ENCODE data around the gene FREM3. TPM values are rescaled to one million over a fixed set of nuclear protein-coding genes. Genes with fewer than 3 reads are reported as not detected.

Gene FREM3
- total RNA-seq, 4 donors from 2014 or later: not detected

- H3K4me3 ChIP-seq: no peak overlapping the region
- no peaks in the 10 kb centered on the region for H3K36me3 ChIP-seq
- 91 to 95% methylated on average over 3 of the region's 3 CpGs for WGBS, 2 donors
- TF ChIP-seq CTCF (IDR thresholded peaks at IDR 0.05) (no peak), POLR2A (IDR thresholded peaks at IDR 0.05) (no peak), EP300 (IDR thresholded peaks at IDR 0.05) (no peak)
- no peaks in the 10 kb centered on the region for H3K27me3 ChIP-seq
- no peaks in the 10 kb centered on the region for H3K4me1 ChIP-seq
- H3K27ac ChIP-seq: no peak overlapping the region
- no peak for DNase-seq (ENCODE audit: low spot score in 2 of 2)
- peaks cover 0 to 4% (median 0%) of the 10 kb centered on the region in 4 donors for H3K9me3 ChIP-seq
These were observed 103.2 kb downstream of the FREM3 start for GRCh38 chr4:143597276-143597675.

GRCh38 chr4:143587703-143588102 lies 112.8 kb downstream of the FREM3 start:
- H3K36me3 ChIP-seq: no peaks in the 10 kb centered on the region
- H3K27me3 ChIP-seq: no peaks in the 10 kb centered on the region
- DNase-seq (ENCODE audit: low spot score in 2 of 2): peak in 1 of 2 donors; percentile 9
- TF ChIP-seq CTCF (IDR thresholded peaks at IDR 0.05) (no peak), POLR2A (IDR thresholded peaks at IDR 0.05) (no peak), EP300 (IDR thresholded peaks at IDR 0.05) (no peak)
- no peak overlapping the region for H3K27ac ChIP-seq
- no peaks in the 10 kb centered on the region for H3K4me1 ChIP-seq
- H3K4me3 ChIP-seq: no peak overlapping the region
- peaks cover 0 to 26% (median 0%) of the 10 kb centered on the region in 4 donors for H3K9me3 ChIP-seq

DNA sequence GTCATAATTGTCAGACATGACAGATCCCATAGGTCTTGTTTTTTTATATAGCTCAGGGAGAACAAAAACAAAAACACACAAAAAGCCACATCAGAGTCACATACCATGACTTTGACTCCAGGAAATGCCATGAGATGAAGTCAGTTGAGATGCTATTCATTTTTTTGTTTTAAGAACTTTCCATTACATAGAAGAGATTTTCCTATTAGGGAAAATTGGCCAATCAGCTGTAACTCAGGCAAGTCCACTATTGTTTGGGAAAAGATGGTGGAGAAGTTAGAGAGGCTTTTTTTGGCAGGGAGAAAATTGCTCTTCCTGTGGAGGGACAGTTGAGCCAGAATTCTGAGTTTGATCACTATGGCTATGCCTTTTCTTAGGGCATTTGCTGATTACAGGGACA lies 114.4 kb downstream of the FREM3 start:
- DNase-seq (ENCODE audit: low spot score in 2 of 2): no peak
- TF ChIP-seq POLR2A (IDR thresholded peaks at IDR 0.05): no peak
- no peak for TF ChIP-seq EP300 (IDR thresholded peaks at IDR 0.05)
- no peak for TF ChIP-seq CTCF (IDR thresholded peaks at IDR 0.05)
- no peaks in the 10 kb centered on the region for H3K36me3 ChIP-seq
- H3K4me1 ChIP-seq: no peaks in the 10 kb centered on the region
- no peak overlapping the region for H3K4me3 ChIP-seq
- H3K27me3 ChIP-seq: no peaks in the 10 kb centered on the region
- no peak overlapping the region for H3K27ac ChIP-seq
- H3K9me3 ChIP-seq: peaks cover 0 to 35% (median 0%) of the 10 kb centered on the region in 4 donors

GRCh38 chr4:143585548-143585947 lies 114.9 kb downstream of the FREM3 start:
- H3K27ac ChIP-seq: no peak overlapping the region
- H3K4me3 ChIP-seq: no peak overlapping the region
- TF ChIP-seq EP300 (IDR thresholded peaks at IDR 0.05): no peak
- no peak for TF ChIP-seq CTCF (IDR thresholded peaks at IDR 0.05)
- no peak for DNase-seq (ENCODE audit: low spot score in 2 of 2)
- no peaks in the 10 kb centered on the region for H3K27me3 ChIP-seq
- 89 to 92% methylated on average over 6 of the region's 6 CpGs for WGBS, 2 donors
- H3K36me3 ChIP-seq: peaks cover 0 to under 1% (median 0%) of the 10 kb centered on the region in 3 donors
- H3K9me3 ChIP-seq: peaks cover 0 to 35% (median 0%) of the 10 kb centered on the region in 4 donors
- H3K4me1 ChIP-seq: no peaks in the 10 kb centered on the region

- no peak for DNase-seq (ENCODE audit: low spot score in 2 of 2)
- TF ChIP-seq POLR2A (IDR thresholded peaks at IDR 0.05) (no peak), EP300 (IDR thresholded peaks at IDR 0.05) (no peak), CTCF (IDR thresholded peaks at IDR 0.05) (no peak)
- H3K36me3 ChIP-seq: peaks cover 0 to 5% (median 0%) of the 10 kb centered on the region in 3 donors
- no peak overlapping the region for H3K27ac ChIP-seq
- H3K4me3 ChIP-seq: no peak overlapping the region
- no peaks in the 10 kb centered on the region for H3K27me3 ChIP-seq
- peaks cover 0 to 35% (median 0%) of the 10 kb centered on the region in 4 donors for H3K9me3 ChIP-seq
- H3K4me1 ChIP-seq: no peaks in the 10 kb centered on the region
- WGBS, 2 donors: 69 to 71% methylated on average over 3 of the region's 3 CpGs
These were observed 119.0 kb downstream of the FREM3 start for GRCh38 chr4:143581331-143581946.

Data from tibial nerve (tissue), 4 donors.